HepG2 (cell line): ENCODE measurements around the gene MOBP. TPM values are rescaled to one million over a fixed set of nuclear protein-coding genes. Genes with fewer than 3 reads are reported as not detected.

ENCODE experiments used
- ATAC-seq: fragments of 200-7000 bp; cut with Tn5 transposase; 3 replicates; pipeline ENCODE4 v1.9.1; 2020; ENCODE audit warnings: mild to moderate bottlenecking, moderate library complexity
- BruUV-seq: library from RNA; stranded (reverse); fragments of 400-500 nt; replicated peaks from 2 replicates; lab custom pipeline; 2021; lab: Mats Ljungman, UMichigan
- CTCF ChIA-PET: fragments of 300-600 bp; formaldehyde crosslinking; extraction: SDS; loops from one replicate; lab custom pipeline; 2021; ENCODE audit warnings: low total read pairs, inconsistent platforms, low intra/inter-chr PET ratio; lab: Yijun Ruan, JAX
- POLR2A ChIA-PET: fragments of 350-600 bp; sonication (Branson Sonifier 250); formaldehyde crosslinking; loops from one replicate; lab custom pipeline; 2020; ENCODE audit warnings: antibody characterized with exemption, inconsistent platforms; lab: Yijun Ruan, JAX
- DNase-seq: peaks from one replicate; pipeline ENCODE4 v3.0.0-alpha.2; 2015; ENCODE audit warnings: low spot score
- FAIRE-seq: peaks from 3 replicates; lab custom pipeline; 2011; peaks lifted over from hg19 to GRCh38; lab: Jason Lieb, UNC
- H2AFZ ChIP-seq: one replicate; pipeline ENCODE4 v1.6.1; 2011; ENCODE audit warnings: low read length, inconsistent platforms
- H3K27ac ChIP-seq: fragments of 300-600 bp; 3 replicates; pipeline ENCODE4 v1.8.0; 2011; ENCODE audit warnings: mixed run types, mild to moderate bottlenecking, mixed read lengths, low read length, inconsistent platforms; ENCODE audit not compliant: insufficient read depth; ENCODE audit errors: extremely low read length
- H3K27me3 ChIP-seq, 2 experiments: fragments of 200-600 bp in 1 of 2; 2 replicates in 1 of 2; 3 replicates in 1 of 2; pipeline versions ENCODE4 v1.6.0 to v1.8.0; 2011; ENCODE audit warnings: low read length in 2 of 2, mild to moderate bottlenecking in 2 of 2, moderate library complexity in 2 of 2, inconsistent platforms in 1 of 2; ENCODE audit not compliant: insufficient read depth in 2 of 2, control insufficient read depth in 1 of 2
- H3K36me3 ChIP-seq, 2 experiments: fragments of 200-600 bp in 1 of 2; replicated peaks in 1 of 2; 2 replicates in 1 of 2; 3 replicates in 1 of 2; pipeline versions ENCODE4 v1.5.1 to v1.8.0; 2011; ENCODE audit warnings: low read length in 2 of 2, inconsistent platforms in 1 of 2; ENCODE audit not compliant: insufficient read depth in 2 of 2, control insufficient read depth in 1 of 2
- H3K4me1 ChIP-seq: 2 replicates; pipeline ENCODE4 v1.5.1; 2012; ENCODE audit warnings: low read length, inconsistent platforms; ENCODE audit not compliant: insufficient read depth
- H3K4me2 ChIP-seq: 2 replicates; pipeline ENCODE4 v1.6.0; 2011; ENCODE audit warnings: low read depth, low read length, inconsistent platforms
- H3K4me3 ChIP-seq, 3 experiments: fragments of 200-600 bp in 1 of 3; sonication (generic), shearing (Covaris generic) in 1 of 3; replicated peaks in 1 of 3; 2 replicates each; pipeline ENCODE4 v1.5.1; 2011 to 2016; ENCODE audit warnings: low read length in 3 of 3, inconsistent platforms in 2 of 3, low read depth in 2 of 3, mild to moderate bottlenecking in 2 of 3, control low read depth in 1 of 3, mixed read lengths in 1 of 3; ENCODE audit not compliant: insufficient read depth in 1 of 3
- H3K79me2 ChIP-seq: one replicate; pipeline ENCODE4 v1.6.1; 2011; ENCODE audit warnings: low read length, inconsistent platforms; ENCODE audit not compliant: insufficient read depth
- H3K9ac ChIP-seq: 2 replicates; pipeline ENCODE4 v1.6.0; 2011; ENCODE audit warnings: mild to moderate bottlenecking, low read depth, low read length, inconsistent platforms; ENCODE audit not compliant: insufficient read depth
- H3K9me3 ChIP-seq: 2 replicates; pipeline ENCODE4 v1.5.1; 2012; ENCODE audit warnings: mild to moderate bottlenecking, low read length
- H4K20me1 ChIP-seq: 2 replicates; pipeline ENCODE4 v1.6.0; 2011; ENCODE audit warnings: inconsistent platforms, mild to moderate bottlenecking, low read length, moderate library complexity; ENCODE audit not compliant: insufficient read depth
- ARNT ChIP-seq: fragments of 450-650 bp; IDR thresholded peaks from 2 replicates; pipeline ENCODE4 v1.6.1; 2017
- DPF2 ChIP-seq: sonication (generic); formaldehyde crosslinking; IDR thresholded peaks from 2 replicates; pipeline ENCODE4 v1.4.0; 2020; ENCODE audit warnings: mild to moderate bottlenecking, low read depth, missing genetic modification reagents, borderline replicate concordance
- FOXJ3 ChIP-seq: sonication (generic); formaldehyde crosslinking; IDR thresholded peaks from 2 replicates; pipeline ENCODE4 v1.4.0; 2020; ENCODE audit warnings: missing genetic modification reagents, mild to moderate bottlenecking, borderline replicate concordance
- GABPB1 ChIP-seq: IDR thresholded peaks from 2 replicates; pipeline ENCODE4 v1.6.1; 2016; ENCODE audit warnings: mild to moderate bottlenecking, missing genetic modification reagents, moderate library complexity, missing compliant biosample characterization
- MAZ ChIP-seq, 2 experiments: sonication (generic) in 1 of 2; formaldehyde crosslinking in 1 of 2; IDR thresholded peaks; 2 replicates each; pipeline versions ENCODE4 v1.5.0 to v1.6.1; 2012 to 2020; ENCODE audit warnings: low read depth in 2 of 2, mild to moderate bottlenecking in 2 of 2, borderline replicate concordance in 1 of 2, improper control_type of control experiment in 1 of 2, low read length in 1 of 2, missing genetic modification reagents in 1 of 2, moderate library complexity in 1 of 2
- MBD4 ChIP-seq: IDR thresholded peaks from 2 replicates; pipeline ENCODE4 v1.6.1; 2012; ENCODE audit warnings: low read length, inconsistent platforms, borderline replicate concordance
- MBNL3 ChIP-seq: fragments of 250-450 bp; sonication (Bioruptor Pico); conservative IDR thresholded peaks from 2 replicates; pipeline ENCODE4 v1.8.0; 2022; ENCODE audit warnings: mild to moderate bottlenecking, inconsistent platforms
- NFKB2 ChIP-seq: sonication (generic); formaldehyde crosslinking; IDR thresholded peaks from 2 replicates; pipeline ENCODE4 v1.4.0; 2020; ENCODE audit warnings: missing genetic modification reagents, borderline replicate concordance
- RARA ChIP-seq: IDR thresholded peaks from 2 replicates; pipeline ENCODE4 v1.6.1; 2016; ENCODE audit warnings: missing genetic modification reagents, missing compliant biosample characterization
- RBAK ChIP-seq: sonication (generic); formaldehyde crosslinking; IDR thresholded peaks from 2 replicates; pipeline ENCODE4 v1.5.1; 2020; ENCODE audit warnings: mild to moderate bottlenecking, missing genetic modification reagents
- ZIK1 ChIP-seq: sonication (generic); formaldehyde crosslinking; IDR thresholded peaks from 2 replicates; pipeline ENCODE4 v1.5.0; 2020; ENCODE audit warnings: mild to moderate bottlenecking, low read depth, missing genetic modification reagents, borderline replicate concordance
- ZNF138 ChIP-seq: sonication (generic); formaldehyde crosslinking; IDR thresholded peaks from 2 replicates; pipeline ENCODE4 v1.5.0; 2020; ENCODE audit warnings: mild to moderate bottlenecking, low read depth, missing genetic modification reagents
- ZNF225 ChIP-seq: sonication (generic); formaldehyde crosslinking; IDR thresholded peaks from 2 replicates; pipeline ENCODE4 v1.4.0; 2020; ENCODE audit warnings: mild to moderate bottlenecking, missing genetic modification reagents
- ZNF24 ChIP-seq: fragments of 450-650 bp; IDR thresholded peaks from 2 replicates; pipeline ENCODE4 v1.6.1; 2017; ENCODE audit warnings: antibody characterized with exemption, mild to moderate bottlenecking
- ZNF431 ChIP-seq: sonication (generic); formaldehyde crosslinking; IDR thresholded peaks from 2 replicates; pipeline ENCODE4 v1.9.0; 2022; ENCODE audit warnings: missing genetic modification reagents, low read depth, mild to moderate bottlenecking, borderline replicate concordance
- ZNF562 ChIP-seq: sonication (generic); formaldehyde crosslinking; IDR thresholded peaks from 2 replicates; pipeline ENCODE4 v1.8.0; 2022; ENCODE audit warnings: missing genetic modification reagents, borderline replicate concordance
- WGBS: methylation state at CpG from one replicate; pipeline ENCODE4 v1.1.6; 2017; ENCODE audit warnings: low lambda C conversion rate; 5-methylcytosine and 5-hydroxymethylcytosine counted together
- in situ Hi-C: cut with HindIII; loops from 2 replicates; pipeline ENCODE4 v1.10.0; 2017; ENCODE audit warnings: low pct_unique_long_range_greater_than_20kb; ENCODE audit not compliant: extremely low pct_ligation_motif_present
- intact Hi-C: fragments of 100-400 bp; cut with micrococcal nuclease; formaldehyde crosslinking; loops from one replicate; pipeline ENCODE4 v1.10.0; 2022; ENCODE audit not compliant: unreplicated experiment
- polyA plus RNA-seq, 8 experiments: library from polyadenylated mRNA; depleted of rRNA in 3 of 8; stranded (reverse) in 7 of 8; unstranded in 1 of 8; fragments of >200 nt; fragmentation: Illumina TruSeq in 4 of 8; extraction: Trizol in 4 of 8; gene quantifications; 2 replicates each; pipeline versions ENCODE4 v1.2.1 to v1.2.3, GENCODE V29; 2011 to 2016; ENCODE audit warnings: low read depth in 4 of 8, missing spikeins in 1 of 8, mixed read lengths in 1 of 8; ENCODE audit not compliant: insufficient read depth in 1 of 8
- total RNA-seq, 5 experiments: library from RNA; depleted of rRNA; stranded (reverse); fragments of >200 nt; fragmentation: Illumina TruSeq; extraction: Trizol; gene quantifications; 2 replicates each; pipeline ENCODE4 v1.2.3, GENCODE V29; 2016; ENCODE audit warnings: low read depth in 1 of 5
- TF ChIP-seq, protein P1 (sequence below): sonication (generic); formaldehyde crosslinking; IDR thresholded peaks from 2 replicates; pipeline ENCODE4 v1.4.0; 2020; ENCODE audit warnings: missing genetic modification reagents, mild to moderate bottlenecking, borderline replicate concordance
- TF ChIP-seq, protein P2 (sequence below): sonication (generic); formaldehyde crosslinking; IDR thresholded peaks from 2 replicates; pipeline ENCODE4 v1.8.1; 2023; ENCODE audit warnings: missing genetic modification reagents, mild to moderate bottlenecking, borderline replicate concordance
- TF ChIP-seq, protein P3 (sequence below): sonication (generic); formaldehyde crosslinking; IDR thresholded peaks from 2 replicates; pipeline ENCODE4 v1.5.1; 2020; ENCODE audit warnings: missing genetic modification reagents, mild to moderate bottlenecking, borderline replicate concordance

The MOBP gene
- total and polyA plus RNA-seq, 2 of the 13 experiments (the other 11 are each of a cell fraction or from before 2014, with no cell fraction given), result not detected

DNA sequence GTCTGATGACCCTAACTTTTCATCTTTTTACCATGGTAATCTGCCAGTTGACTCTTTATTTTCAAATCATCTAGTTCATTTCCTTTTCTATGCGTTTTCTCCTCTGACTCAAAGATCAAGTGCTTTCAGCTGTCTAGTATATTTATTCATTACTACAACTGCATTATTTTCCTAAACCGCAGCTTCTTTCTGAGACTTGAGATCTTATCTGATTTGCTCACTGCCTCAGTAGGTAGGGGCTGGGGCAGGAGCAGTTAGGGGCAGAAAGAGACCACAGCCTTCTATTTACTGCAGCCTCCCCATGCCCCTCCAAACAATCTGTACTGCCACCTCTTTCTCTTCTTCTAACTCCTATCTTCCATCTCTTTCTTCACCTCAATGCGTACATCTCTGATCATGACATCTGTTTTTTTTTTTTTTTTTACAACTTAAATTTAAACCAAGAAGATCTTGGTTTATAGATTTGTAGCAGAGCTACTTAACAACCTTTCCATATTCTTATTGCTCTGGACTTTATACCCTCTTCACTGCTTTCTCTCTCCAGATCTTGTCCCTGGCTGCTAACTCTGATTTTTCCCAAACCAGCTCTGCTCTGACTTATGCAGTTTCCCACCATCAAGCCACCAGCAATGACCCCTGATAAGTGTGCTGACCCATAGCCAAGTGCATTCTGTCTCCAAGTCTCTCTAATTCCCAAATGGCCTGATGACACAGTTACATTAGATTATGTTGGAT, 52.2 kb downstream of the MOBP start:
- POLR2A ChIA-PET, result no interaction called here
- WGBS, result 3% methylated on average over 3 of the region's 3 CpGs
- ATAC-seq, result no peak

More for the DNA sequence above, 52.2 kb downstream of the MOBP start:
- BruUV-seq, result no TSS peak
- no peaks in the 10 kb centered on the region for H3K79me2 ChIP-seq
- H3K9ac ChIP-seq, result no peak overlapping the region
- no peaks in the 10 kb centered on the region for H3K36me3 ChIP-seq
- H3K9me3 ChIP-seq, result peaks cover 10% of the 10 kb centered on the region
- DNase-seq (no peak), FAIRE-seq (no peak)
- in situ Hi-C loops, result no loop called here
- no peaks in the 10 kb centered on the region; a peak in 1 of 5 replicates for H3K27me3 ChIP-seq
- H3K27ac ChIP-seq, result no peak overlapping the region
- TF ChIP-seq, protein P1, sequence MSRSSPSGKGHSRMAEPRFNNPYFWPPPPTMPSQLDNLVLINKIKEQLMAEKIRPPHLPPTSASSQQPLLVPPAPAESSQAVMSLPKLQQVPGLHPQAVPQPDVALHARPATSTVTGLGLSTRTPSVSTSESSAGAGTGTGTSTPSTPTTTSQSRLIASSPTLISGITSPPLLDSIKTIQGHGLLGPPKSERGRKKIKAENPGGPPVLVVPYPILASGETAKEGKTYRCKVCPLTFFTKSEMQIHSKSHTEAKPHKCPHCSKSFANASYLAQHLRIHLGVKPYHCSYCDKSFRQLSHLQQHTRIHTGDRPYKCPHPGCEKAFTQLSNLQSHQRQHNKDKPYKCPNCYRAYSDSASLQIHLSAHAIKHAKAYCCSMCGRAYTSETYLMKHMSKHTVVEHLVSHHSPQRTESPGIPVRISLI (CRISPR knock-in tag), result no peak
- TF ChIP-seq GABPB1 (CRISPR knock-in tag) (no peak), FOXJ3 (CRISPR knock-in tag) (no peak), DPF2 (CRISPR knock-in tag) (no peak), ZNF225 (no peak), RBAK (no peak), ZNF138 (CRISPR knock-in tag) (no peak), MBNL3 (CRISPR knock-in tag) (no peak), ARNT (no peak), MBD4 (no peak), ZNF24 (no peak), MAZ (IDR thresholded peaks at IDR 0.05; ENCODE audit: borderline replicate concordance, low read depth, low read length) (no peak), MAZ (CRISPR knock-in tag; IDR thresholded peaks at IDR 0.05; ENCODE audit: low read depth) (no peak), RARA (CRISPR knock-in tag) (no peak), ZIK1 (CRISPR knock-in tag) (no peak), ZNF431 (no peak), NFKB2 (CRISPR knock-in tag) (no peak), ZNF562 (CRISPR knock-in tag) (no peak)
- TF ChIP-seq, protein P2, sequence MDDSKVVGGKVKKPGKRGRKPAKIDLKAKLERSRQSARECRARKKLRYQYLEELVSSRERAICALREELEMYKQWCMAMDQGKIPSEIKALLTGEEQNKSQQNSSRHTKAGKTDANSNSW (CRISPR knock-in tag), result no peak
- TF ChIP-seq, protein P3, sequence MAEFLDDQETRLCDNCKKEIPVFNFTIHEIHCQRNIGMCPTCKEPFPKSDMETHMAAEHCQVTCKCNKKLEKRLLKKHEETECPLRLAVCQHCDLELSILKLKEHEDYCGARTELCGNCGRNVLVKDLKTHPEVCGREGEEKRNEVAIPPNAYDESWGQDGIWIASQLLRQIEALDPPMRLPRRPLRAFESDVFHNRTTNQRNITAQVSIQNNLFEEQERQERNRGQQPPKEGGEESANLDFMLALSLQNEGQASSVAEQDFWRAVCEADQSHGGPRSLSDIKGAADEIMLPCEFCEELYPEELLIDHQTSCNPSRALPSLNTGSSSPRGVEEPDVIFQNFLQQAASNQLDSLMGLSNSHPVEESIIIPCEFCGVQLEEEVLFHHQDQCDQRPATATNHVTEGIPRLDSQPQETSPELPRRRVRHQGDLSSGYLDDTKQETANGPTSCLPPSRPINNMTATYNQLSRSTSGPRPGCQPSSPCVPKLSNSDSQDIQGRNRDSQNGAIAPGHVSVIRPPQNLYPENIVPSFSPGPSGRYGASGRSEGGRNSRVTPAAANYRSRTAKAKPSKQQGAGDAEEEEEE (CRISPR knock-in tag), result no peak
- peaks cover 7% of the 10 kb centered on the region; the same call in 1 of the 2 replicates for H3K4me1 ChIP-seq
- H3K4me3 ChIP-seq, result no peak overlapping the region
- intact Hi-C loops, result no loop called here
- H4K20me1 ChIP-seq, result no peaks in the 10 kb centered on the region
- CTCF ChIA-PET, result no interaction called here
- no peak overlapping the region for H2AFZ ChIP-seq
- no peak overlapping the region for H3K4me2 ChIP-seq
